IgD-negative memory B cell (primary cell): ENCODE data around the gene RAD51D. TPM values are rescaled to one million over a fixed set of nuclear protein-coding genes. Genes with fewer than 3 reads are reported as not detected.
A peak's percentile ranks its signal among the peaks of the same experiment; 100 is the strongest.
"Not testable (repeated sequence)": the region's sequence is repeated elsewhere in the genome, so short reads cannot be mapped to it uniquely, and the experiment has no call there.

Experiments used
- H3K27ac Mint-ChIP-seq, 3 donors: one replicate each; pipeline ENCODE4 v1.8.0; 2020 to 2022; ENCODE audit warnings: mild to moderate bottlenecking in 3 of 3, mixed read lengths in 3 of 3, moderate library complexity in 1 of 3
- H3K27me3 Mint-ChIP-seq: one replicate; pipeline ENCODE4 v1.8.0; 2021; ENCODE audit warnings: mixed read lengths
- H3K36me3 Mint-ChIP-seq: one replicate; pipeline ENCODE4 v1.8.0; 2020; ENCODE audit warnings: mild to moderate bottlenecking, mixed read lengths
- H3K4me1 Mint-ChIP-seq, 3 donors: one replicate each; pipeline ENCODE4 v1.8.0; 2020 to 2022; ENCODE audit warnings: mixed read lengths in 3 of 3, mild to moderate bottlenecking in 1 of 3
- H3K4me3 Mint-ChIP-seq, 4 donors: one replicate each; pipeline ENCODE4 v1.8.0; 2020 to 2022; ENCODE audit warnings: mild to moderate bottlenecking in 4 of 4, mixed read lengths in 4 of 4, moderate library complexity in 3 of 4
- H3K9me3 Mint-ChIP-seq, 3 donors: one replicate each; pipeline ENCODE4 v1.8.0; 2020 to 2021; ENCODE audit warnings: mixed read lengths in 3 of 3, mild to moderate bottlenecking in 1 of 3
- polyA plus RNA-seq: library from polyadenylated mRNA; unstranded; fragments of 300-500 nt; fragmentation: Illumina TruSeq; gene quantifications from one replicate; pipeline ENCODE4 v1.2.3, GENCODE V29; 2021

The RAD51D gene
- polyA plus RNA-seq, 1 donor from 2014 or later: 14.3 TPM

DNA sequence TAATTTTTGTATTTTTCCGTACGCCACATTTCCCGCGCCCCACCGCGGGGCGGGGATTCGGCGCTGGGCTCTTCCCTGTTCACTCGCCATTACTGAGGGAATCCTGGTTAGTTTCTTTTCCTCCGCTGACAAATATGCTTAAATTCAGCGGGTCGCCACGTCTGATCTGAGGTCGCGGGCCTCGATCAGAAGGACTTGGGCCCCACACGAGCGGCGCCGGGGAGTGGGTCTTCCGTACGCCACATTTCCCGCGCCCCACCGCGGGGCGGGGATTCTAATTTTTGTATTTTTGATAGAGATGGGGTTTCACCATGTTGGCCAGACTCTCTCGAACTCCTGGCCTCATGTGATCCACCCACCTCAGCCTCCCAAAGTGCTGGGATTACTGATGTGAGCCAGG lies 31.4 kb upstream of the RAD51D start:
- H3K9me3 Mint-ChIP-seq, H3K4me3 Mint-ChIP-seq, H3K27ac Mint-ChIP-seq, H3K27me3 Mint-ChIP-seq, H3K4me1 Mint-ChIP-seq, H3K36me3 Mint-ChIP-seq: not testable (repeated sequence)

DNA sequence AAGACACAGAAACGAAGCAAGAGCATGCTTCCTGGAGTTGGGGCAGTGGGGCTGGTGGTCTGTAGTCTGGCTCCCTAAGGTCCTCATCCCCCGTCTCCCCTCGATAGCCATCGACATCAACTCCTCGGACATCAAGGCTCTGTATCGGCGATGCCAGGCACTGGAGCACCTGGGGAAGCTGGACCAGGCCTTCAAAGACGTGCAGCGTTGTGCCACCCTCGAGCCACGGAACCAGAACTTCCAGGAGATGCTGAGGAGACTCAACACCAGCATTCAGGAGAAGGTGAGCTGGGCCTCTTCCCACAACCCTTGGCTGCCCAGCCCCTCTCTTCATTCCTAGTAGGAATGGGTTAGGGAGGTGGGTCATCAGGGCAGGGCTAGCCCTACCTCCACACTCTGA lies 30.3 kb upstream of the RAD51D start:
- H3K4me3 Mint-ChIP-seq: no peak overlapping the region
- H3K27me3 Mint-ChIP-seq: peaks cover 8% of the 10 kb centered on the region
- H3K36me3 Mint-ChIP-seq: no peaks in the 10 kb centered on the region
- H3K9me3 Mint-ChIP-seq: no peaks in the 10 kb centered on the region
- no peak overlapping the region for H3K27ac Mint-ChIP-seq
- H3K4me1 Mint-ChIP-seq: no peaks in the 10 kb centered on the region

DNA sequence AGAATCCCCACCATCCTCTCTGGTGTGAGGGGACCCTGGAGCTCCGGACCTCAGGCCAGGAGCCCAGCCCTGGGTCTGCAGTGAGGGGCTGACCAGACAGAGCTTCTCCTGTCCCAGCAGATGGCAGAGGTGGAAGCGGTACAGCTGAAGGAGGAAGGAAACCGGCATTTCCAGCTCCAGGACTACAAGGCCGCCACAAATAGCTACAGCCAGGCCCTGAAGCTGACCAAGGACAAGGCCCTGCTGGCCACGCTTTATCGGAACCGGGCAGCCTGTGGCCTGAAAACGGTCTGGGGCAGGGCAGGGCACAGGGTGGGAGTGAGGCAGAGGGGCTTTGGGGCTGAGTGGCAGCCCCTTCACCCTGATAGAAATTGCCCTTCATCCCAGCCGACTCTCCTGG lies 28.5 kb upstream of the RAD51D start:
- H3K27ac Mint-ChIP-seq: no peak overlapping the region
- no peaks in the 10 kb centered on the region for H3K36me3 Mint-ChIP-seq
- H3K4me1 Mint-ChIP-seq: peaks cover 0 to 4% (median 0%) of the 10 kb centered on the region in 3 donors
- H3K4me3 Mint-ChIP-seq: no peak overlapping the region
- no peaks in the 10 kb centered on the region for H3K9me3 Mint-ChIP-seq
- peaks cover 7% of the 10 kb centered on the region for H3K27me3 Mint-ChIP-seq

DNA sequence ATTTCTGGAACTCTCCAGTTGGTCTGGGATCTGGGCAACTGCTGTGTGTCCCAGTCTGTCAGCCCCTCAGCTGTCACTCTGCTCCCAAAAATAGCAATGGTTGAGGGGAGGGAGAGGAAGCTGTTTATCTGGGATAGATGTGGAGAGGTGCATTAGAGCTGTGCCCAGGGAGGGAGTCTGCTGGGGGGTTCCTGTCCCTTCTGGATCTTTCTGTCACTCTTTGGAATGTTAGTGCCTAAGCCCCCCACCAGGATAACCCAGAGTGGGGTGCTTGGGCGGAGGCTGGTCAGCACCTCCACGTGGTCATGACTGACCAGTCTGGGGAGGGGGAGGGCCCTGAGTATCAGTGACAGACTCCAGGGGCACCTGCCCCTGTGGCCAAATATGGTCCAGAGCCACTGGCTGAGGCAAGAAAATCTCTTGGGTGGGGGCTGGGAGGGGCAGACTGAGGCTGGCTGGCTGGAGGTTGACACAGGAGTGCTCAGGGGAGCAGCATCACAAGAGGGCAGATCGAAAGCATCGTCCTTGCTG lies 27.8 kb upstream of the RAD51D start, which contains the start of gene UNC45B:
TSS of gene UNC45B (plus strand) at position 443 of the 531 bp plus-strand sequence. CDS start 447 bp downstream, outside the sequence.
- peaks cover 0 to 4% (median 0%) of the 10 kb centered on the region in 3 donors for H3K4me1 Mint-ChIP-seq
- H3K27ac Mint-ChIP-seq: no peak within 1 kb of the TSS
- H3K4me3 Mint-ChIP-seq: no peak within 1 kb of the TSS
- H3K36me3 Mint-ChIP-seq: no peaks in the 10 kb centered on the region
- H3K9me3 Mint-ChIP-seq: no peaks in the 10 kb centered on the region
- peaks cover 7% of the 10 kb centered on the region for H3K27me3 Mint-ChIP-seq

DNA sequence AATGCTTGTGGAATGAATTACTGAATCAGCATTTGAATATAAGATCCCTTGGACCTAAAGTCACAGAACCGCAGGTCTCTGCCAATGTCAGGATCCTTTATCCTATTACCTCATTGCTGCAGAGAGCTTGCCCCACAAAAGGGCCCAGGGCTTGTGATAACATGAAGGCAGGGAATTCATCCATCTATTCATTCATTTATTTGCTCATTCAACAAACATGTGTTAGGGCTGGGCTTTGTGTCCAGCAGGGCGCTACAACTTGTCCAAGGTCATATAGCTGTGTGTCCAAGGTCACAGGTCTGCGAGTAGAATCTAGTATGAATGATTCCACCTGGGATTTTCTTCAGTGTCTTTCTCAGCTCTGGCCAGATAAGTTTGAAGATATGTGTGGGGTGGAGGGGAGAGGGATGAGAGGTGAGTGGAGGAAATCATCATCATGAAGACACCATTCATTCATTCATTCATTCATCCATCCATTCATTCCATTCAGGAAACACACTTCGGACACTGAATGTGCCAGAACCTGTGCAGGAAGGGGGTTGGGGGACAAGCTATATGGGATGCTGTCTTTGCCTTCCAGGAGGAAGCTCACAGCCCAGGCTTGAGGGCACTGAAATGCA lies 26.7 kb upstream of the RAD51D start:
- no peak overlapping the region for H3K27ac Mint-ChIP-seq
- no peaks in the 10 kb centered on the region for H3K9me3 Mint-ChIP-seq
- H3K4me3 Mint-ChIP-seq: no peak overlapping the region
- H3K4me1 Mint-ChIP-seq: peaks cover 2 to 6% (median 4%) of the 10 kb centered on the region in 3 donors
- H3K36me3 Mint-ChIP-seq: no peaks in the 10 kb centered on the region
- peaks cover 7% of the 10 kb centered on the region for H3K27me3 Mint-ChIP-seq

DNA sequence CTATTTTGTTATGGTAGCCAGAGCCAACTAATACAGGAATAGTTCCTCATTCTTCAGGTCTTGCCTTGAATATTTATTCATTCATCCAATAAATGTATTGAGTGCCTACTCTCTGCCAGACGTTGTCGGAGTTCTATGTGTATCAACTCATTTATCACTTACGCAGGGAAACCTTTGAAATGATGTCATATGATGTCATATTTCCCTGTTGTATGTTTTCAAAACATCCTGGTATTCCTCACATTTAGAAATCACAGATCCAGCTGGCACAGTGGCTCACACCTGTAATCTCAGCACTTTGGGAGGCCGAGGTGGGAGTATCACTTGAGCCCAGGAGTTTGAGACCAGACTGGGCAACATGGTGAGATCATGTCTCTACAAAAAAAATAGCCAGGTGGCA lies 25.2 kb upstream of the RAD51D start:
- no peaks in the 10 kb centered on the region for H3K36me3 Mint-ChIP-seq
- no peaks in the 10 kb centered on the region for H3K9me3 Mint-ChIP-seq
- H3K27me3 Mint-ChIP-seq: peaks cover 7% of the 10 kb centered on the region
- H3K4me3 Mint-ChIP-seq: peak overlapping the region in 1 of 4 donors; percentile 49
- peaks cover 4 to 6% (median 6%) of the 10 kb centered on the region in 3 donors for H3K4me1 Mint-ChIP-seq
- H3K27ac Mint-ChIP-seq: no peak overlapping the region

DNA sequence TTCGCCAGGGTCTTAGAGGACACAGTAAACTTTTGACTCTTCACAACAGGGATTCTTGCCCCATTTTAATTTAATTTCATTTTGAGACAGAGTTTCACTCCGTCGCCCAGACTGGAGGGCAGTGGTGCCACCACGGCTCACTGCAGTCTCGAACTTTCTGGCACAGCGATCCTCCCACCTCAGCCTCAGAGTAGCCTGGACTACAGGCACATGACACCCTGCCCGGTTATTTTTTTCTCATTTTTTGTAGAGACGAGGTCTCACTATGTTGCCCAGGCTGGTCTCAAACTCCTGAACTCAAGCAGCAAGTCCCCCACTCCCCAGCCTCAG lies 22.8 kb upstream of the RAD51D start:
- Mint-ChIP-seq H3K9me3 (no peaks in the 10 kb centered on the region), H3K27ac (peak overlapping the region in 1 of 3 donors; percentile 76), H3K27me3 (no peaks in the 10 kb centered on the region), H3K4me3 (peak overlapping the region; percentile 87 to 95 (median 91)), H3K36me3 (no peaks in the 10 kb centered on the region), H3K4me1 (peaks cover 4 to 6% (median 6%) of the 10 kb centered on the region in 3 donors)

DNA sequence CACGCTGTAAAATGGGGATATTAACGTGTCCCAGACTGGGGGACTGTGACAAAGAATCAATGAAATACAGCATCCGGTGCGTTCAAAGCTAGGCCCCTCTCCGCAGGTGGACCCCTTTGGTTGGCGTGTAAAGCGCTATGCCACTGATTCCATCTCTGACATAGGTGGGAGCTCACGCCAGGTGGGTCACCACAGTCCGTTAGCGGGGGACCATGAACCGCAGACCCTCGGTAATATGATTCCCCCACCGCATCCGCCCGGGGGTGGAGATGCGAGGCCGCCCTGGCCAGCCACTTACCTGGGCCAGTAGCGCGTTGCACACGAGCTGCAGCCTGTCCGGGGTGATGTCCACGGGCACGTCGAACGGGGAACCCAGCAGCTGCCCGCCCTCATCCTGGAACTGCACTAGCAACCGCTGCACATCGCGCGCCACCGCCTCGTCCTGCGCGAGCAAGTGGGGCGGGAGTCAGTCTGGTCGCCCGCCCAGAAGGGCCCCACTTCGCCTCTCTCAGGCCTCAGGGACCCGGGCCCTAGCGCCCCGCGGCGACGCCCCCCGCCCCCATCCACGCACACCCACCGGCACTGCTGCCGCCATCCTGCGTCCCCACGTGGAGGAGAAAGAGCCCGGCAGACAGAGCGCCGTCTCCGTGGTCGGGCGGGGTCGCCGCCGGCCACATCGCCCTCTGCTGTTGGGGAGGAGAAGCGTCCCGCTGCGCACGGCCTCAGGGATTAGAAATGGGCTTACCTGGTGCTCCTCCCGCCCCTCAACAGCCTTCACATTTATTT lies 22.2 kb upstream of the RAD51D start, which contains the start of gene NLE1:
TSS of gene NLE1 (minus strand) at position 623 of the 786 bp plus-strand sequence. CDS start at position 595, 28 bp downstream.
- H3K4me1 Mint-ChIP-seq: peaks cover 4 to 6% (median 6%) of the 10 kb centered on the region in 3 donors
- H3K36me3 Mint-ChIP-seq: no peaks in the 10 kb centered on the region
- H3K4me3 Mint-ChIP-seq: peak within 1 kb of the TSS; percentile 87 to 95 (median 91)
- H3K27me3 Mint-ChIP-seq: no peaks in the 10 kb centered on the region
- H3K27ac Mint-ChIP-seq: peak within 1 kb of the TSS in 2 of 3 donors; percentile 71 to 76
- H3K9me3 Mint-ChIP-seq: no peaks in the 10 kb centered on the region

DNA sequence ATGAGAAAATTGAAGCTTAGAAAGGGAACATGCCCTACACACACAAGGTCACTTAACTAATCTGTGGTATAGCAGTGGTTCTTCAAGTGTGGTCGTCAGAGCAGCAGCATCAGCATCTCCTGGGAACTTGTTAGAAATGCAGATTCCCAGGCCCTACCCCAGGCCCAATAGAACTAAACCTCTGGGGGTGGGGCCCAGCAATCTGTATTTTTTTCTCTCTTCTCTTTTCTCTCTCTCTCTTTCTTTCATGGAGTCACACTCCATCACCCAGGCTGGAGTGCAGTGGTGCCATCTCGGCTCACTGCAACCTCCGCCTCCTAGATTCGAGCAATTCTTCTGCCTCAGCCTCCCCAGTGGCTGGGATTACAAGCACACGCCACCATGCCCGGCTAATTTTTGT lies 18.6 kb upstream of the RAD51D start:
- Mint-ChIP-seq H3K36me3 (peaks cover 4% of the 10 kb centered on the region), H3K27ac (no peak overlapping the region), H3K27me3 (no peaks in the 10 kb centered on the region), H3K4me3 (peak overlapping the region in 2 of 4 donors; percentile 32 to 78), H3K4me1 (peaks cover 2 to 6% (median 4%) of the 10 kb centered on the region in 3 donors), H3K9me3 (no peaks in the 10 kb centered on the region)

DNA sequence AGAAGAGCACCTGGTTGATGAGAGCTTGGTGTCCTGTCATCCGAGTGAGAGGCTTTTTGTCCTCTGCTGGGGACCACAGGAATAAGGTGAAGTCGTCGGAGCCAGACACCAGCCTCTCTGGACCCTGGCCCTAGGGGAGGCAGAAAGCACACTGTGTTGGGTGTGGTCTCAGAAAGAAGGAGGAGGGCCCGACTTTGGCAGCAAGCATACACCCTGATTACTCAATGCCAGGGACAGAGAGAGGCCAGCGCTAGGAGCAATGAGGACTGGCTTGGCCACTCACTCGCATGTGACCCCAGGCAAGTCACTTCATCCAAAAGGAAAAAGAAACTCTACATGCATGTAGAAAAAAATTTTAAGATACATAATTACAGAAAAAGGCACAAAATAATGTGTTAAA lies 15.7 kb upstream of the RAD51D start:
- Mint-ChIP-seq H3K4me1 (no peaks in the 10 kb centered on the region), H3K9me3 (no peaks in the 10 kb centered on the region), H3K36me3 (peaks cover 5% of the 10 kb centered on the region), H3K27me3 (no peaks in the 10 kb centered on the region), H3K4me3 (no peak overlapping the region), H3K27ac (no peak overlapping the region)

DNA sequence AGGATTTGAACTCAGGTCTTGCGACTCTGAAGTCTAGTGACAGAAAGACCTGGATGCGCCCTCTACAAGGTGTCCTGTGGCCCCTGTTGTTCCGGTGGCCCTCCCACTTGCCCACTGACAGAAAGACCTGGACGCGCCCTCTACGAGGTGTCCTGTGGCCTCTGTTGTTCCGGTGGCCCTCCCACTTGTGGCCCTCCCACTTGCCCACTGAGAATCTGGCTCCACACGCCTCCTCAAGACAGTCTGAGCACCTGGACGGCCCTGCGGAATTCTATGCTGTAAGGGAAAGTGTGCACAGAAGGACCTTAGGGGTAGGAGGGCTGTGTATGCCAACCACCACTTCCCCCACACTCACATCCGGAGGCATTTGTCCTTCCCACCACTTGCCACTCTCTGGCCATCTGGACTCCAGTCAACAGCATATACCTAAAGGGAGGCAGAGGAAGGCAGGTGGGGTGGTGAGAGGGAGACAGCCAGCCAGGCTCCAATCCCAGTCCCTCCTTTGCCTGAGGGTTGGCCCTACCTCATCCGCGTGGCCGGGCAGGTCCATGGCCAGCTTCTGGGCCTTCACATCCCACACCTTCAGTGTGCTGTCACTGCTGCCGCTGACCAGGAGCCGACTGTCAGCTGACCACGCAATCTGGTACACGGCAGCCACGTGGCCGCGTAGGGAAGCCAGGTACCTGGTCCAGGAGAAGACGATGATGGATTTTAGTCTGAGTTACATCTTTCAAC lies 13.3 kb upstream of the RAD51D start:
- no peaks in the 10 kb centered on the region for H3K27me3 Mint-ChIP-seq
- peaks cover 5% of the 10 kb centered on the region for H3K36me3 Mint-ChIP-seq
- no peak overlapping the region for H3K4me3 Mint-ChIP-seq
- no peaks in the 10 kb centered on the region for H3K9me3 Mint-ChIP-seq
- peaks cover 0 to 1% (median 0%) of the 10 kb centered on the region in 3 donors for H3K4me1 Mint-ChIP-seq
- H3K27ac Mint-ChIP-seq: no peak overlapping the region

DNA sequence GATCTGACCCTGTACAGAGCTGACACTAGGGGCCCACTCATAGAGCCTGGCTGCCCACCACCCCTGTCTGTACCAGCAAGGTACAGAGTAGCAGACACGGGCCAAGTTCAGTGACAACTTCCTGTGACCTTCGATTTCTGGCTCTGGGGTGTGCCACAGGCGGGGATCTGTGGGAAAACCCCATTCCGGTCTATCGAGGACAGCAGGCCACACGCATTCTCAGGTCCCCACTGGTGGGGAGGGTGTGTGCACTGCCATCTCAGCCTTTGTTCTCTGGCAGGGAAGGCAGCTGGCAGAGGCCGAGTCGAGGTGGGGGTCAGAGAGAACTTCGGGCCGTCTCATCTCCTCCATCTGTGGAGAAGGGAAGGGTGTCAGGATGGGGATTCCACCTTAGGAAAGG lies 12.4 kb upstream of the RAD51D start:
- Mint-ChIP-seq H3K9me3 (no peaks in the 10 kb centered on the region), H3K27ac (no peak overlapping the region), H3K4me3 (no peak overlapping the region), H3K36me3 (peaks cover 5% of the 10 kb centered on the region), H3K4me1 (peaks cover 0 to 1% (median 0%) of the 10 kb centered on the region in 3 donors), H3K27me3 (no peaks in the 10 kb centered on the region)

DNA sequence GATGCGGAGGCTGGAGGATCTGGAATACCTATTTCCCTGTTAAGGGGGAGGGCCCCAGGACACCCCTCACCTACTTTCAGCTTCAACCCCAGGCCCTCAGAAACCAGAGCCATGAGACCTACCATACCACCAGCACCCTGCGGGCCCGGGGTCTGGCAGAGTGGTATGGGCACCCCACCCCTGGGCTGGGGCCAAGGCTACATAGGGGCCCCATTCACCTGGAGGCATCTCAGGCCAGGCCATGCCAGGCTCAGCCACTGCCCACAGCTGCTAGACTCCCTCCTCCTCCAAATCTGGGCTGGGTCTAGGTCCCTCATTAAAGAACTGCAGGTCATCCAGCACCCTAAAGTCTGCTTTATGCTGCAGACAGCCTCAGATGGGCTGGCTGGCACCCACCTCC lies 10.7 kb upstream of the RAD51D start:
- H3K9me3 Mint-ChIP-seq: no peaks in the 10 kb centered on the region
- H3K27me3 Mint-ChIP-seq: no peaks in the 10 kb centered on the region

DNA sequence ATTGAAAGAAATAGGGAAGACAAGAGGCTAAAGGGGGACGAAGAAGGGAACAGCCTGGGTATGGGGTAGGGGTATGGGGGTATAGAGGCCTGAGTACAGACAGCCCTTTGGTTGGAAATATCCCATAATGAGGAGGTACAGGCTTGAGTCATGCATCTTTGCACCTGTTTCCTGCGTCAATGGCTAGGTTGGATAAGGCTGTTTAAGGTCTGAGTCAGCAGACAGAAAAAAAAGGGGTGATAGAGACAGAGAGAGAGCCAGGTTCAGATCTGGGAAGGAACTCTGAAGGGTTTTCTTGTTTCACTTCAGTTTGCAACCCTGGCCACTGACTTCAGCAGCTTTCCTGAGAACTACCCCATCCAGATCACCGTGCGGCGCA lies 10.3 kb upstream of the RAD51D start:
- no peaks in the 10 kb centered on the region for H3K27me3 Mint-ChIP-seq
- H3K36me3 Mint-ChIP-seq: peaks cover 5% of the 10 kb centered on the region
- H3K27ac Mint-ChIP-seq: no peak overlapping the region
- H3K4me1 Mint-ChIP-seq: peaks cover 0 to 1% (median 0%) of the 10 kb centered on the region in 3 donors
- H3K9me3 Mint-ChIP-seq: no peaks in the 10 kb centered on the region
- no peak overlapping the region for H3K4me3 Mint-ChIP-seq

More for the DNA sequence above, 10.7 kb upstream of the RAD51D start:
- Mint-ChIP-seq H3K27ac (peak overlapping the region in 1 of 3 donors; percentile 59), H3K4me3 (no peak overlapping the region), H3K36me3 (peaks cover 5% of the 10 kb centered on the region), H3K4me1 (peaks cover 0 to 1% (median 0%) of the 10 kb centered on the region in 3 donors)
